ENCODE measurements around the gene STX7.

Gene STX7

GRCh38 chr6:132506461-132506860 lies 6.5 kb downstream of the STX7 start:
- no peak for DNase-seq

GRCh38 chr6:132505158-132505557 lies 7.8 kb downstream of the STX7 start:
- DNase-seq: no peak

- DNase-seq: no peak
These were observed 8.2 kb downstream of the STX7 start for GRCh38 chr6:132504757-132505156.

DNA sequence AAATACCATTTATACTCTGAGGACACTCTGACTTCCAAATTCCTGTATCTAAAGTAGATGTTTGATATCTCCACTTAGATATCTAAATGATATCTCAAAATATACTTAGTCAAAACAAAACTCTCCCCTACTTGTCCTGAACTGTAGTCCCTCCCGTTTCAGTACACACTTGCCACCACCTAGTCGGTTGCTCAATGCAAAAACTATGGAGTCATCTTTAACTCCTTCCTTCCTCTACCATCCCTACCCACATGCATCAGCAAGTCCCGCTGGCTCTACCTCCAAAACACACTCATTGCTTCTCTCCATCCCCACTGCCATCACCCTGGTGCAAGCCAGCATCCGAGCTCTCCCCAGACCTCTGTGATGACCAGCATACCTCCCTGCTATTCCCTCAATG lies 13.2 kb downstream of the STX7 start:
- no peak for DNase-seq

DNA sequence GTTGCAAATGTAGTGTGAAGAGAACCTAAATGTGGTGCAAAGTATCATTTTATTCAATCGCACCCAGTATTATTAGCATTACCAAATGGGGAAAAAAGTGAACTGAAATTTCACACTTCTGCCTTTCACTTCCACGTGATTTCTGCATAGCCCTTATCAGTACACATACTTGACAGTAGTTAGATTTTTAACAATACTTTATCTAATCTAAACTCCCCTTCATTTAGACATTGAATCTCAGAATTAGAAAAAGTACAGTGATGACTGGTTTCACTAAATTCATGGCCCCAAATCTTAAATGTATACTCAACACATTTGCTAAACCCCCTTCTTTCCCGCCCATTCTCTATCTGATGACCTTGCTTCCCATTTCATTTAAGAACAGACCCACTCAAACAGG lies 14.3 kb downstream of the STX7 start:
- no peak for DNase-seq

GRCh38 chr6:132496519-132497180 lies 16.3 kb downstream of the STX7 start:
- DNase-seq: no peak

DNA sequence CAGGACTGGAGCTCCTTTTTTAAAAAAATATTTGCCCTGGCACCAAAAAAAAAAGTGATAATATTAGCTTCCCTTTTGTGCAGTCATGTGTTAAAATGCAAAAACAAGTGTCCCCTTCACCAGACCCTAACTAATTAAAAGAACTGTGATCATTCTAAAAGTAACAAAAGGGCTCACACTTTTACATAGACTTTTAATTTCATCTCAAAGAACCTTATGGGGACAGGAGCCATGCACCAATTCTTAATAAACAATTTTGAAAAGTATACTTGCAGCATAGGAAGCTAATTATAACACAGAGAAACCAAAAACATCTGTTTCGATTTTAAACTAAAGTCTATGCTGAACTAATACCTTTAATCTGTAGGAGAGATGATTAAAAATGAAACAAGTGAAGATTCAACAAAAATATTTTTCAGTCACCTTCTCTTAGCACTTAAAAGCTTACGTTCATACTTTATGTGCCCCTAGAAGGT lies 17.3 kb downstream of the STX7 start:
- no peak for DNase-seq

DNA sequence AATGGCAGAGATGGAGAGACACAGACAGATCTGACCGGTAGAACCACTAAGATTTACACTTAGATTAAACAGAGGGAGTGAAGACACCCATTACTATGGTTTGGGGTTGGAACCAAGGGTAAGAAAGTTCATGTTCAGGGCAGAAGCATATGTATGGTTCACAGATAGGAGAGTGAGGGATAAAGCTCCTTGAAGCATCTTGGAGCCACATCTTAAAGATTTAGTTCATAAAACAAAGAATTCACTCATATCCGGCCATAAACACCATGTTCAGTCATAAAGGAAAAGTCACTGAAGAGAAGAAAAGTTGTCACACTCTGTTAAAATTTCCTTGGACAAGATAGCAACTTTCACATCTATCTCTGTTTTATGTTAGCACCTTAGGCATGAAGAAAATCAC lies 18.0 kb downstream of the STX7 start:
- no peak for DNase-seq

- no peak for DNase-seq
These were observed 21.0 kb downstream of the STX7 start for GRCh38 chr6:132491881-132492280.

DNA sequence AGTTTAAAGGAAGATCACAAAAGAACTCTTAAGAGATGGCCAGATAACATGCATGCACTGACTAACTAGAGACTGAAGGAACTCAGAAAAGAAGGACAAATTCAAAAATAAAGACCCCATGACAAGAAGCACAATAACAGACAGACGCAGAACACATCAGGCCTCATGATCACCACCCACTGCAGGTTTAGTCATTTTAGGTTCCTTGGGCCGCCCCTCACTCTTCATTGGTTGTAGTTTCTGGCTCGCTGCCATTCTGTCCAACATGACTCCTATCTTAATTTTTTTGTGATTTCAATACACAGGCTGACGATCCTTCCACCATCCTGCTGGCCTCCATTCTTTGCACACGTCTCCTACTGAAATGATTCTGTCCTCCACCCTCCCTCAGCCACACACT lies 21.6 kb downstream of the STX7 start:
- DNase-seq: no peak

GRCh38 chr6:132490478-132491204 lies 22.3 kb downstream of the STX7 start:
- DNase-seq: no peak

- no peak for DNase-seq
These were observed 22.9 kb downstream of the STX7 start for GRCh38 chr6:132490024-132490423.

GRCh38 chr6:132489376-132489775 lies 23.5 kb downstream of the STX7 start:
- no peak for DNase-seq

DNA sequence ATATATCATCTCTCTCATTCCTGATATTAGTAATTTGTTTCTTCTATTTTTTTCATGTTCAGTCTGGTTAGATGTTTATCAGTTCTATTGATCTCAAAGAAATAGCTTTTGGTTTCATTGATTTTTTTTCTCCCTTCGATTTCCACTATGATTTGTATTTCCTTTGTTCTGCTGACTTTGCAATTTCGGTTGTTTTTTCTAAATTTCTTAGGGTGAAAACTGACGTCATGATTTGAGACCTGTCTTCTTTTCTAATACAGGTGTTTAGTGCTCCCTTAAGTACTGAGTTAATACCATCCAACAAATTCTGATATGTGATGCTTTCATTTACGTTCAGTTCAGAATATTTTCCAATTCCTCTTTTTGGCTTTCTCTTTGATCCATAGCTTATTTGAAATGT lies 25.2 kb downstream of the STX7 start:
- DNase-seq: no peak

DNA sequence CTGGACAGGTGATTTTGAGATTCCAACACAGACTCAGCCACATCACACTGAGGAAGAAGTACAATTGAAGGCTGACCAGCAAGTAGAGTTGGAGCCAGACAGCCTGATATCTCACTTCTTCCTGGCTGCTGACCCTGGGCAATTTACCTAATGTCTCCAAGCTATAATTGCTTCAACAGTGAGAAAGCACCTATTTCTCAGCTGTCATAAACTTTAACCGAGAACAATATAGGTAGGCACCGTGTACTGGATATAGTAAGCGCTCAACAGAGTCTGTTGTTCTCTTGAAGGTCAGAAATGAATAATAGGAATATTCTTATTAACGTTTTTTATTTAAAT lies 28.3 kb downstream of the STX7 start:
- no peak for DNase-seq

DNA sequence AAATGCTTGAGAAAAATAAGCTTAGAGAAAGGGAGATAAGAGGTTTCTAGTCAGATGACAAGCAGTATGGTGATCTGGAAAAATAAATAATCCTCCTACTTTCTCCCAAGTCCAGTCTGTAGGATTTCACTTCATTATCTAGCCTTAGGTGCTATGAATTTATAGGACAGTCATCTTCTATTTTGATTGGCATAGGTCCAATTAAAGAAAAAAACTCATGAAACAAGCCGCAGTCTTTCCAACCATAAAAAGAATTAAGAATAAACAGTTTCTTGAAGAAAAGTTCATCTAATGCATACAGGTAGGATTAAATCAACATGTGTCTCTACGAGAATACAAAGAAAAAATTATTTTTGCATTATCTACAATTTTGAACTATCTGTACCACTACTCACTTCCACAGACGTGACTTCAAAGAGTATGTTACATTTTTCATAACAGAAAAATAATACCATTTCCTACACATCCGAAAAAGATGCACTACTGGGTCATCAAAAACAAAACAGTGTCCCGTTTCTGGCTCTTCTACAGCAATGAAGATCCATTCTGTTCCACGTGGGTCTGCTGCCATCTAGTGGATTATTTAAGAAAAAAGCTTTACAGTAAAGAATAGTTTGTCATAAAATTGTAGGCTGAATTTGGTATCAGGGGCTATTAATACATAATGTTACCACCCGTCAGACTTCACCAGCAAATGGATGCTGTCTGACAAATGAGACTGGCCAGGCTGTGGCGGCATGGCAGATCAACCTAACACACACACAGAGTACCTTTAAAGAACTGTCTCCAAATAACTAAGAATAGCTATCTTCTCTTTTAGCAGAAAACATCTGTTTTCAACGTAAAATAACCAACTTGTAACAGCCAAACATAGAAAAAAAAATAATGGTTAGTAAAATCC lies 28.9 kb downstream of the STX7 start:
- DNase-seq: peak; percentile 54

DNA sequence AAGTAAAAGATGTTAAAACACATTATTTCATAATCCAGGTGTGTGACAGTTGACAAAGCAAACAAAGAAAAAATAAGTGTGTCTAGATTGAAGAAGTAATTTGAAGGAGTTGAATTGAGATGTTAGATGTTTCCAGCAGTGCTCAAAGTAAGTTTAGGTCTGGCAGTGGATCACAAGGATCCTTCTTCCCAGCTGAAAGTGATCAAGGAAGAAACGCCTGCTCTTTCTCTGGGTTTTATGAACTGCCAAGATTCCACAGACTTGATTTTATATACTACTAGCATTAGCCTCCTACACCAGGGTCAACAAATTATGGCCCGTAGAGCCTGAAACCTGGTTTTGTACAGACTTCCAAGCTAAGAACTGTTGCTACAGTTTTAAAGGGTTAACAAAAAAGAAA lies 30.3 kb downstream of the STX7 start:
- no peak for DNase-seq

GRCh38 chr6:132481189-132481588 lies 31.7 kb downstream of the STX7 start:
- DNase-seq: no peak

DNA sequence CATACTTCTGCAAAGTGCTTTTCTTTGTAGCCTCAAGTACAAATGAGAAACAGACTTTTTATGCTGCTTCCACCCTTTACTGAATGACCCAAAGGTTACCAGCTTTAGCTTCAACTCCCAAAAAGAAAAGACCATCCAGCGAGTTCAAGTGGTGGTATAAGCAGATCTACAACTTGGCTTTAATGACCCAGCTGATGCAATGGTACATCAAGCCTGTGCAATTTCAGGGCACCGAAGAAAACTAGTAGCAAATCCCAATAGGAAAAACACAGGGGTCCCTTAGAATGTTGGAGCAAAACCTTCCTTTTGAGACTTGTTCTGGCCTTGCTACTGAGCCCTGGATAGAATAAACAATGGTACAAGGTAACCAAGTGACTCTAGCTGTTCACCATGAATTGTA lies 33.8 kb downstream of the STX7 start:
- DNase-seq: no peak

GRCh38 chr6:132478674-132479073 lies 34.2 kb downstream of the STX7 start:
- no peak for DNase-seq

DNA sequence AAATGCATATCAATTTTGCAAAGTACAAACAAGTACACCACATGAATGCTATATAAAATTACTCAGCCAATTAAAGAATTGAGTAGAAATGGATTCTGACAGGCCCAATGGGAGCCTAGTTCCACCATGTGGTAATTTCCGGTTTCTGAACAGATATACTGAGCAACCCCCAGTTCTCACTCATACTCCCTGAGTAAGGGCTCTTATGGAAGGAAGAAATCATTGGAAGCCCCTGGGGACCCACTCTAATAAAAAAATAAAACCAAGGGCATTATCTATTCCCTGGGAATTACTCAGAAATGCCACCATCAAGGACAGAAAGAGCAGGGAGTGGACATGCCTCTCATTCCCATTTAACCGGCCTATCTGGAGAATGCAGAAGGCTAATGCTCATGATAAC lies 34.6 kb downstream of the STX7 start:
- no peak for DNase-seq

DNA sequence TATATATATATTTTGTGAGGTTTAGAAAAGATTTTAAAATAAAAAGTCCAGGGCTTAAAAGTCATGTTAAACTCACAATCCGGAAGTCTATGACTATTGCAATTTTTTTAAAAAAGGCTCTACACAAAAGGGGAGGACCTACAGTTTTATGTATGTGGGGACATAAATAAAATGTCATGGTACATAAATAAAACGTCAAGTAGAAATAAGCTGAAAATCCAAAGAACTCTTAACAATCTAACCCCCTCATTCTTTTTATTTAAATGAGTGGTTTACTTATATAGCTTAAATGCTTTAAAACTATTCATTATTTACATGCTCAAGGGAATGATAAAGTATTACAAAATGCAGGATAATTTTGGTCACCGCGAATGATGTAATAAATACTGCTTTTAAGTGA lies 36.2 kb downstream of the STX7 start:
- DNase-seq: no peak

GRCh38 chr6:132475925-132476324 lies 37.0 kb downstream of the STX7 start:
- DNase-seq: no peak

DNA sequence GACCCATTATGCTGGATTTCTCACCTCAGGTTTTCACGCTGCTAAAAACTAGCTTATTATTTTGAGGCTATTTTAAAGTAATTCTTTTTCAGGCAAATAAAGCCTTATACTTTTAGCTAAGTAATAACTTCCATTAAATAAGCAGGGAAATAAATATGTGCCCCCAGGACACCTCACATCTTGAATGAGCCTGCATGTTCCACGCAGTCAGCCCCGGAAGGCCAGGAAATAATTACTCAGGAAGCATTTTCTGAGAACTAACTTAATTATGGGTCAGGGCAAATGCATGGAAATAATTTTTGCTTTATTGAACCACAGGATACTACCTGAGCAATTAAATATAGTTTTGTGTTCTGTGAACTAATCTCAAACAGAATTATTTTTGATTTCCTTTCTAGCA lies 41.1 kb downstream of the STX7 start:
- no peak for DNase-seq

Data from NCI-H1417 treated with DMSO at 0.1 percent for 48 hours (cell line).